Neuron (in vitro differentiated cells): ENCODE data around the gene PDLIM7.

Experiments
- H2AFZ ChIP-seq: one replicate; pipeline ENCODE4 v1.6.1; 2013; ENCODE audit warnings: low read depth, mild to moderate bottlenecking, inconsistent platforms, low read length, moderate library complexity
- H3K27me3 ChIP-seq: one replicate; pipeline ENCODE4 v1.6.1; 2013; ENCODE audit warnings: low read length; ENCODE audit not compliant: insufficient read depth
- H3K36me3 ChIP-seq: one replicate; pipeline ENCODE4 v1.6.1; 2013; ENCODE audit warnings: low read length; ENCODE audit not compliant: insufficient read depth
- H3K4me1 ChIP-seq: one replicate; pipeline ENCODE4 v1.6.1; 2013; ENCODE audit warnings: low read length; ENCODE audit not compliant: insufficient read depth
- H3K4me3 ChIP-seq: 2 replicates; pipeline ENCODE4 v1.5.1; 2013; ENCODE audit warnings: mild to moderate bottlenecking, low read length, moderate library complexity
- H3K9me3 ChIP-seq: one replicate; pipeline ENCODE4 v1.6.1; 2013; ENCODE audit warnings: low read length

The PDLIM7 gene

GRCh38 chr5:177519463-177520235, 22.2 kb upstream of the PDLIM7 start:
- Histone ChIP-seq H3K4me3 (no peak overlapping the region), H3K27me3 (no peaks in the 10 kb centered on the region), H3K9me3 (no peaks in the 10 kb centered on the region), H2AFZ (no peak overlapping the region), H3K4me1 (peaks cover 11% of the 10 kb centered on the region), H3K36me3 (peaks cover 54% of the 10 kb centered on the region)

GRCh38 chr5:177516601-177517568, 19.5 kb upstream of the PDLIM7 start, which contains the start of gene DDX41:
Gene DDX41 (minus strand): TSS chr5:177516961. CDS start chr5:177516945, 16 bp downstream.
- Histone ChIP-seq H3K36me3 (peaks cover 67% of the 10 kb centered on the region), H2AFZ (peak within 1 kb of the TSS; percentile 21), H3K9me3 (no peaks in the 10 kb centered on the region), H3K4me1 (peaks cover 11% of the 10 kb centered on the region), H3K4me3 (peak within 1 kb of the TSS; percentile 86), H3K27me3 (no peaks in the 10 kb centered on the region)

- H3K4me3 ChIP-seq: peak overlapping the region; percentile 86
- peaks cover 67% of the 10 kb centered on the region for H3K36me3 ChIP-seq
- H2AFZ ChIP-seq: no peak overlapping the region
- peaks cover 11% of the 10 kb centered on the region for H3K4me1 ChIP-seq
- H3K9me3 ChIP-seq: no peaks in the 10 kb centered on the region
- no peaks in the 10 kb centered on the region for H3K27me3 ChIP-seq
Observed at GRCh38 chr5:177515580-177515979, 18.2 kb upstream of the PDLIM7 start.

- Histone ChIP-seq H3K36me3 (peaks cover 64% of the 10 kb centered on the region), H2AFZ (no peak overlapping the region), H3K9me3 (no peaks in the 10 kb centered on the region), H3K4me1 (peaks cover 11% of the 10 kb centered on the region), H3K27me3 (no peaks in the 10 kb centered on the region), H3K4me3 (no peak overlapping the region)
Observed at GRCh38 chr5:177514541-177514940, 17.1 kb upstream of the PDLIM7 start.

GRCh38 chr5:177513500-177513899, 16.1 kb upstream of the PDLIM7 start:
- no peaks in the 10 kb centered on the region for H3K27me3 ChIP-seq
- peaks cover 20% of the 10 kb centered on the region for H3K4me1 ChIP-seq
- no peaks in the 10 kb centered on the region for H3K9me3 ChIP-seq
- no peak overlapping the region for H2AFZ ChIP-seq
- no peak overlapping the region for H3K4me3 ChIP-seq
- H3K36me3 ChIP-seq: peaks cover 59% of the 10 kb centered on the region

- Histone ChIP-seq H3K4me1 (peaks cover 23% of the 10 kb centered on the region), H3K36me3 (peaks cover 59% of the 10 kb centered on the region), H3K4me3 (no peak overlapping the region), H3K27me3 (no peaks in the 10 kb centered on the region), H2AFZ (no peak overlapping the region), H3K9me3 (no peaks in the 10 kb centered on the region)
Observed at GRCh38 chr5:177512736-177513380, 15.5 kb upstream of the PDLIM7 start.

GRCh38 chr5:177511796-177512675, 14.6 kb upstream of the PDLIM7 start:
- H3K9me3 ChIP-seq: no peaks in the 10 kb centered on the region
- no peak overlapping the region for H3K4me3 ChIP-seq
- H3K4me1 ChIP-seq: peaks cover 23% of the 10 kb centered on the region
- peaks cover 59% of the 10 kb centered on the region for H3K36me3 ChIP-seq
- H2AFZ ChIP-seq: no peak overlapping the region
- H3K27me3 ChIP-seq: no peaks in the 10 kb centered on the region

GRCh38 chr5:177511181-177511580, 13.8 kb upstream of the PDLIM7 start:
- H3K27me3 ChIP-seq: no peaks in the 10 kb centered on the region
- H3K4me1 ChIP-seq: peaks cover 22% of the 10 kb centered on the region
- no peaks in the 10 kb centered on the region for H3K9me3 ChIP-seq
- no peak overlapping the region for H3K4me3 ChIP-seq
- no peak overlapping the region for H2AFZ ChIP-seq
- peaks cover 59% of the 10 kb centered on the region for H3K36me3 ChIP-seq

GRCh38 chr5:177510567-177511053, 13.2 kb upstream of the PDLIM7 start:
- Histone ChIP-seq H3K36me3 (peaks cover 57% of the 10 kb centered on the region), H3K27me3 (no peaks in the 10 kb centered on the region), H2AFZ (no peak overlapping the region), H3K9me3 (no peaks in the 10 kb centered on the region), H3K4me1 (peaks cover 16% of the 10 kb centered on the region), H3K4me3 (no peak overlapping the region)

GRCh38 chr5:177509991-177510566, 12.7 kb upstream of the PDLIM7 start:
- Histone ChIP-seq H2AFZ (no peak overlapping the region), H3K27me3 (no peaks in the 10 kb centered on the region), H3K9me3 (no peaks in the 10 kb centered on the region), H3K36me3 (peaks cover 51% of the 10 kb centered on the region), H3K4me3 (no peak overlapping the region), H3K4me1 (peaks cover 13% of the 10 kb centered on the region)

- peaks cover 13% of the 10 kb centered on the region for H3K4me1 ChIP-seq
- no peak within 1 kb of the TSS for H3K4me3 ChIP-seq
- H3K9me3 ChIP-seq: no peaks in the 10 kb centered on the region
- peaks cover 46% of the 10 kb centered on the region for H3K36me3 ChIP-seq
- H2AFZ ChIP-seq: no peak within 1 kb of the TSS
- H3K27me3 ChIP-seq: no peaks in the 10 kb centered on the region
Observed at GRCh38 chr5:177509381-177509951, 12.1 kb upstream of the PDLIM7 start, which contains the start of gene DOK3. Gene DOK3 (minus strand): TSS chr5:177509826. CDS start chr5:177509540, 286 bp downstream.
